HG03039 (cell line): ENCODE data around the gene TAS2R39.

Source experiments
- ATAC-seq: cut with Tn5 transposase; IDR thresholded peaks from one replicate; pipeline ENCODE4 v1.9.1; 2021; ENCODE audit warnings: mild to moderate bottlenecking, moderate library complexity; ENCODE audit not compliant: unreplicated experiment

Gene TAS2R39

DNA sequence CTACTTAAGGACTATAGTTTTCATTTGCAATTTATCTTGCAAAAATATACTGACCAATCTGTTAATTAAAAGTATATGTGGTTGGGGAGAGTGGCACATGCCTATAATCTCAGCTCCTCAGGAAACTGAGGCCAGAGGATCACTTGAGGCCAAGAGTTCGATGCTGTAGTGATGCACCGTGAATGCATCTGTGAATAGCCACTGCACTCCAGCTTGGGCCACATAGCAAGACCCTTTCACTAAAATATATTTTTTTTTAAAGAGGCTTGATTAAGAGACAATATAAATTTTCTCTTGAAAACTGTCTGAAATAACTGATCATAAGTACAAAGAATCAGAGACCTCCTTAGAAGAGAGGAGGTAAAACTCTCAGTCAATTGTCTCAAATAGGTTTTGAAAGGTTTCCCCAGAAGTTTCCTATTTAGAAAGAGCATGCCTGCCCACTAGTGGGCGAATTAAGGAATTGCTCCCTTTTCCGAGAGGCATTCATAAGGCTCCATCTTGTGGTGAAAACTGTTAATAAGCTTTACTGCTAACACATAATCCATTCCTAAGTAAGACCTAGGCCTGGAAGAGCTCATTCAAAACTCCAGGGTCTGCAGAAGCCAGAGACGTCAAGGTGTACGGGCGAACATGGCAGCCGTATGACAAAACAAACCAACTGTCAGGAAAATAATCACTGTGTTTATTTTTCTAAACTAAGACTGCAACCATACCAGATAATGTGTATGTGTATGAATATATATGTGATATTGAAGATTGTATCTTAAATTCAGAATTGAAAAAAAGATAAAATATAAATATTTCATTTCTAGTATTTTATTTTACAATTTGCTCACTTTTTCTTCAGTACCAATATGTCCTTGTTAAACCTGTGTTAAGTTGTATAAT lies 31.8 kb downstream of the TAS2R39 start:
- peak; percentile 84 for ATAC-seq

DNA sequence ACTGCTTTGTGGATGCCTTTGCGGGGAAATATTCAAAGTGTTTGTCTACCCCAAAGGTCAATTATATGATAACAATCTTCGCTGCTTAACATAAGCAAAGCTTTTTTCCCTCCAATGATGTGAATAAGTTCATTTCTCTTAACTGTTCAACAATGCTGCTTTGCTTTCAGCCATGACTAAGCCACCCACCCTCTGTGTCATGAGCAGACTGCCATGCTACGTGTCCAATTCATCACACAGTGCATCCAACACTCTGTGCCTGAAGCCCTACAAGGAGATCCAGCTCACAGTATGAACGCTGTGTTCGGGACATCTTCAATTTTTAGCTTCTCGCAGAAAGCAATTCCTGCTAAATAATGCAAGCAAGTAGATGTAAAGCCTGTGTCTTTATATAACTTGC lies 32.9 kb downstream of the TAS2R39 start:
- ATAC-seq = no peak

DNA sequence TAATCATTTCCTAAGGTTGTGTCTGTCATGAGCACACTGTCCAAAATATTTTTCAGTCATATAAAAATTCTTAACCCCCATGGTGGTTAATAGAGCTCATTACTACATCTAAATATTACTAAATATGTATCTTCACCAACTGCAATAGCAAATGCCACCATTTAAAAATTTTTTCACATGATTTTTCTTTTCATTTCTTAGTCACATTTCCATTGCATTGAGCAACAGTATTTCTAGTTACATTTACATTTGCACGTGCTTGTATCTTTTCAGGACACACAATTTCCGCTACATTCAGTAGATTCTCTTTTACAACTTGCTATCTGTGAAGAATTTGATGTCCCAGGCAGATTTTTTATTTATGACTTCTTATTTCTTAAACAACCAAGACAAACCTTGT lies 33.5 kb downstream of the TAS2R39 start:
- no peak for ATAC-seq

DNA sequence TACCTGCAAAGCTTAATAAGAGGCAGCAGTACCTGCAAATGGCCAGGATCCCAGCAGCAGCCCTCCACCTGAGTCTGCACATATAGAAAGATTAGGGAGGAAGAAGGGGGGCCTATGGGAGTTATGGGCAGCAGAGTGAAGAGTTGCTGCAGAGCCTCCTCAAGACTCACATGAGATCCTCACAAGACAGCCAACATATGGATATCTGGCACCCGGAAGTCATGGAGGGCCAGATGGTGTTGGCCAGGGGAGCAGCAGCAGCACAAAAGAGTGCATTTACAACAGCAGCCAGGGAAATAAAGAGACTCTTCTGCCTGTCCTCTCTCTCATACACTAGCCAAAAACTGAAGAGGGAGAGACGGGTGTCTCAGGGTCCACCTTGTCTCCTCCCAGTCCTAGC lies 34.6 kb downstream of the TAS2R39 start:
- ATAC-seq = no peak

DNA sequence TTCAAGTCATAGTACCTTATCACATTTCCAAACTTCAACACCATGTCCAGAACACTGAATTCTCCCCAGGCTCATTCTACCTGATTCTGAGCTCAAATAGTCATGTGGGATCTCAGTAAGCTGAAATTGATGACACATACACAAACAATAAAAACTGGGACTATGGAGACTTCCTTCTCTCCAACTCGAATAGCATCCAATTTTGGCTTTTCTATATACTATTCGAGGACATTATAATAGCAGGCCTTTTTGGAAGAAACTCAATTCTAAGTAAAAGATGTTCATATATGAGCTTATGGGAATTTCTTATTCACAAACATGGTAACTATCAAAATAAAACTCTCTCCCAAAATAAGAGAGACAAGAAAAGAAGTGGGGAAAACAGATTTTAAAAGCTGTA lies 38.1 kb downstream of the TAS2R39 start:
- no peak for ATAC-seq

DNA sequence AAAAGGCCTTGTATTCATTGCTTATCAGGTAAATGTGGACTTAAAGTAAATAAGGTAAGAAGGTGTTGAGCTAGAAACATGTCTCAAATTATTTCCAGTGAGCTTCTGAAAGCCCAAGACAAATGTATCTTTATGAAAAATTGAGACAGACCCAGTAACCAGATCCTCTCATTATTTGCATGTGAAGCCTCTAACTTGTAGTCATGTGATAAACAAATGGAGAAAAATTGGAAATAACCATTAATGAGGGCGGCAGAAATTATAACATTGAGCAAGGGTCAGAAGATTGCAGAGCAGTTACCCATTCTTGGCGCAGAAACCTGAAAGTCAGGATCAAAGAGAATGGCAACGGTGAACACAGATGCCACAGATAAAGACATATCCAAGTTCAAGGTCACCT lies 38.5 kb downstream of the TAS2R39 start, which contains the start of gene TAS2R40:
TSS of gene TAS2R40 (plus strand) at position 301 of the 400 bp plus-strand sequence. CDS start at position 343, 42 bp downstream.
- no peak for ATAC-seq

DNA sequence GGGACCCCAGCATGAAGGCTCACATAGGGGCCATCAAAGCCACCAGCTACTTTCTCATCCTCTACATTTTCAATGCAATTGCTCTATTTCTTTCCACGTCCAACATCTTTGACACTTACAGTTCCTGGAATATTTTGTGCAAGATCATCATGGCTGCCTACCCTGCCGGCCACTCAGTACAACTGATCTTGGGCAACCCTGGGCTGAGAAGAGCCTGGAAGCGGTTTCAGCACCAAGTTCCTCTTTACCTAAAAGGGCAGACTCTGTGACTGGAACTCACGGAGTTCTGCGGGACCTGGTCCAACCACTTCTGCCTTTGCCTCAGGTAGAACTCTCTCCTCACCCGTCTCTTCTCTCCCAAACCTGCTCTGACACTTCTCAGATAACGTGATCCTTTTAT lies 39.6 kb downstream of the TAS2R39 start:
- no peak for ATAC-seq

DNA sequence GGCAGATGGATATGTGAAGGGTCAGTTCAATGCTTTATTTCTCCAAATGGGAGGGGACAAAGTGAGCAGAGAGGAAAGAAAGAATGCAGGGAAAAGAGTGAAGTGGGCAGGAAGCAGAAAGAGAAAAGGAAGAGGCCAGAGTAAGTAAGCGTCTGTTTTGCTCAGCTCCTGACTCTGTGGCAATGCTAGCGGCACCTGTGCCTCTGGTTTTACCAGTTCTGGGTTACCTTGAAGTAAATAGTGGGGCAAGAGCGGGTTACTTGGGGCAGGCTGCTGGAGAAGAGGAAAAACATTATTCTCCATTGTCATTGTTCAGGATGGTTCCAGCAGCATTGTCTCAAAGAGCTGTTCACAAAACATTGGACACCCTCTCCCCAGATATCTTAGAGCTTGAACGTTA lies 40.6 kb downstream of the TAS2R39 start:
- no peak for ATAC-seq

DNA sequence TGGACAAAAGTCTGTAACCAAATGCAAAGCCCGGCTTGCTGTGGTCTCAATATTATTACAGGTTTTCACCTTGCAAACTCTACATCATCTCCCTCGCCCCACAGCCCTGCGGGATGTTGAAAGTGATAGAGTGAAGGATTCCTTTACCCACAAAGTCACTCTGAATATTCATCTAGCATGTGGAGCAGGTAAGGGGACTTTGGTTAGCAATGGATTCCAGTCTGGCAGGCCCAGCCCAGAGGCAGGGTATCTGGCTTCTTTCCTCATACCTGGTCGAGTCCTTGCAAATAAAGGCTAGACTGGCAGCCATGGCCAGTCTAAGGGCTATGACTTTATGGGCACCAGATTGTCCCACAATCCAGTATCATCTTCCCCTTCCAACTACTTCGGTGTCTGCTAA lies 41.8 kb downstream of the TAS2R39 start:
- ATAC-seq = no peak

DNA sequence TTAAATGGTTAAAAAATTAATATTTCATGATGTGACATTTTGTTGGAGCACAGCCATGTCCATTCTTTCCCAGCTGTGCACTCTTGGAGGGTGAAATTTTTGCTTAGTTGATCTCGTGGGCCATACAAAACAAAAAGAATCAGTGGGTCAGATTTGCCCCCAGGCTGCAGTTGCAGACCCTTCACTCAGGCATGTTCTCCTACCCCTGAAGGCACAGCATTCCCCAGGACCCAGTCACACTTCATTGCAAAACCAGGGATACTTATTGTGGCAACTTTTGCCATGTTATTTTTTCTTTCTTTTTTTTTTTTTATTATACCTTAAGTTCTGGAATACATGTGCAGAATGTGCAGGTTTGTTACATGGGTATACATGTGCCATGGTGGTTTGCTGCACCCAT lies 44.6 kb downstream of the TAS2R39 start:
- no peak for ATAC-seq

DNA sequence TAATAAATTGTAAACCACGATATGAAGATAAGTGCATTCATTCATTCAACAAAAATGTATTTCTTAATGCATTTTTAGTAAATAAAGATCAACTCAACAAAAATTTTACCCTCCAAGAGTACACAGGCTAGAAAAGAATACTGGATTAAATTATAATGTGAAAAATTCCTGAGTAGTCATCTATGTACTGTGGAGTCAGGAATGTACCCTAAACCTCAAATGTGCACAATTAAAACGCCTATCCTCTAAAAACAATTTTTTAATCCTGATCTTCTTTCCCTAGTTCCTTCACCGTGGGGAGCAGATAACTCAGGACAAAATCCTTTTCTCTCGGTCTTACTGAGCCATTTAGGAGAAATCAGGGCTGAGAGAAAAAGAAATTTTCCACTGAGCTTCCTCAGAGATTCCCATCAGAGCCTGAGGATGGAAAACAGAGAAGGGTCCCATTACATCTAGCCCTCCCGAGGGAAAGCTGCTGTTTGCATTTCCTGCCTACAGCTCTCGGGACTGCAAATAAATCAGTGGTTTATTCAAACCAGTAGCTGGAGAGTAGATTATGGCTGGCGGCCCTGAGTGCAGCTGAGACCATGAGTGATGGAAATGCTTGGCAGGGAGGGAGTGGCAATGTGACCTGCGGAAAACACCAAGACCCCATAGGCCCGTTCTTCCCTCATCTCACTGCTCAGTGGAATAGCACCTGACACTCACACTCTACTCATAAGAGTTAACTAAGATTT lies 46.0 kb downstream of the TAS2R39 start:
- ATAC-seq = no peak

DNA sequence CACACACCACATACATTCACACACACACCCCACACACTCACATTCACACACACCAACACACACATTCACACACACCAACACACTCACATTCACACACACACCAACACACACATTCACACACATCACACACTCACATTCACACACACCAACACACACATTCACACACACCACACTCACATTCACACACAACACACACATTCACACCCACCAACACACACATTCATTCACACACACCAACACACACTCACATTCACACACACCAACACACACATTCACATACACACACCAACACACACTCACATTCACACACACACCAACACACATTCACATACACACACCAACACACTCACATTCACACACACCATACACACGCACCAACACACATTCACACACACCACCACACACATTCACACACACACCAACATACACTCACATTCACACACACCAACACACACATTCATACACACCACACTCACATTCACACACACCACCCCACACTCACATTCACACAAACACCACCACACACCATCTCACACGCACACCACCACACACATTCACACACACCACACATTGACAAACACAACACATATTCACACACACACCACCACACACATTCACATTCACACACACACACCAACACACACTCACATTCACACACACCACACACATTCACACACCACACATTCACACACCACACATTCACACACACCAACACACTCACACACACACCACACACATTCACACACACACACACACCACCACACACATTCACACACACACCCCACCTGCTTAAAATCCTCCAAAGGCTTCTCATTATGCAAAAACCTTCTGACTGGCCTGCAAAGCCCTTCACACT lies 47.6 kb downstream of the TAS2R39 start:
- ATAC-seq = no peak
